Measurements from ENCODE around the gene CDKL2. TPM values are rescaled to one million over a fixed set of nuclear protein-coding genes. Genes with fewer than 3 reads are reported as not detected.

CDKL2 gene
- total RNA-seq: 0.29 and 0.88 TPM in 2 replicates

DNA sequence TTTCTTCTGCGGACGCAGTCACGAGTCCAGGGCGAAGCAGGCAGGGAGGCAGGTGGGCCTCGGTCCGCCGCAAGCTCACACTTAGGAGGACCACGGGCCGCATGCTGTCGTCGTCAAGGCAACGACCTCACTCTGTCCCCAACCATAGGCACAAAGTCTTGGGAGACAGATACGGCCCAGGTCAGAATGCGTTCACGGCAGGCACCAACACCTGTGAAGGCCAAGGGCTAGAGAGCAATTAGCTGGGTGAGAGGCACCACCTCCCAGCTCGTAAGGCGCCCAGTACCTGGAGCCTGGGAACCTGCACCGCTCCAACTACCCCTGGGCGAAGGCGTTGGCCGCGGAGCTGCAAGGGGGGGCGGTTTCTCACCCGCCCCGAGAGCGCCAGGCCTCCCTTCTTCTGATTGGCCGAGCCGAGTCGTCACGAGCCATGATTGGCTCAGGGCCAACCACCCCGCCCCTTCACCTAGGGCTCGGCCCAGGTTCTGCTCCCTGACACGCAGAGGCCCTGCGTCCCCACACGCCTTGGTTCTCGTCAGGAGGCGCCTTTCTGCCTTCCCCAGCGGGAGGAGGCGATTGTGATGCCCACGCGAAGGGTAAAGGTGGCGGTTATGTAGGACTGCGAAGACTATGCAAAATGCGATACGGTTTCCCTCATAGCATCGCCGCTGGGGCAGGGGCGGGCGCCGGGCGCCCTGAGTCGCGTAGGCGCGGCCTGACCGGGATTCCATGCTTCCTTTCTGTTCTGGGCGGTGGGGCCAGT is at the start of gene CDKL2:
Gene CDKL2, minus strand, starts transcription at position 355 of the 763 bp plus-strand sequence. CDS start 4,540 bp downstream, outside the sequence.

GRCh38 chr4:75673027-75673958 is 43.0 kb upstream of the CDKL2 start, which contains the start of gene G3BP2:
G3BP2 (minus strand) TSS chr4:75673411; CDS start chr4:75662025, 11,386 bp downstream.

GRCh38 chr4:75555294-75556164 is 74.8 kb downstream of the CDKL2 start, which contains the start of gene ODAPH:
ODAPH (plus strand) TSS chr4:75556066; CDS start chr4:75556083, 17 bp downstream.

Small RNA genes within 50 kb of the gene (small RNA-seq; reads per million reads assigned to genes)
- not detected for gene RF00019 (ENCODE audit: low replicate concordance)

Other genes starting within 250 kb of the CDKL2 start
- 25.6 and 27.5 TPM in 2 replicates for gene RCHY1, start 116.1 kb downstream of the CDKL2 start, total RNA-seq
- gene THAP6, start 116.1 kb downstream of the CDKL2 start, total RNA-seq: 14.2 and 17.7 TPM in 2 replicates
- 0.29 TPM in 1 of 2 replicates, not detected in the other for gene ODAPH, start 74.5 kb downstream of the CDKL2 start, total RNA-seq
- 135 and 165 TPM in 2 replicates for gene G3BP2, start 42.9 kb upstream of the CDKL2 start, total RNA-seq
- 123 and 145 TPM in 2 replicates for gene USO1, start 94.0 kb upstream of the CDKL2 start, total RNA-seq